Measurements from ENCODE around the gene TBXA2R.

DNA sequence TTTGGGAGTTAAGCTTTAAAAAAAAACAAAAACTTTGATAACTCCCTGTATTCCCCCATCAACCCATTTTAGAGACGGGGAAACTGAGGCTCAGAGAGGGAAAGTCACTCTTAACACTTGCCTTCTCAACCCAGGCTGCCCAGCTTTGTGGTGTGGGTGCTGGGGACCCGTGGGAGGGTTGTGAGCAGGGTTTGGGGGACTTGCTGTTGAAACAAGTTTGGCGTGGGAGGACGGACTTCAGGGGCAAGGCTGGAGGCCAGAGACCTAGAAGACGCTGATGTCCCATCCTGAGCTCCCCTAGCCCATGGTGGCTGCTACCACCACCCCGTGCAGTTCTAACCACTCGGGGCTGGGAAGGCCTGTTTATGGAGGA lies 20.7 kb upstream of the TBXA2R start:
- TF ChIP-seq, protein P1, sequence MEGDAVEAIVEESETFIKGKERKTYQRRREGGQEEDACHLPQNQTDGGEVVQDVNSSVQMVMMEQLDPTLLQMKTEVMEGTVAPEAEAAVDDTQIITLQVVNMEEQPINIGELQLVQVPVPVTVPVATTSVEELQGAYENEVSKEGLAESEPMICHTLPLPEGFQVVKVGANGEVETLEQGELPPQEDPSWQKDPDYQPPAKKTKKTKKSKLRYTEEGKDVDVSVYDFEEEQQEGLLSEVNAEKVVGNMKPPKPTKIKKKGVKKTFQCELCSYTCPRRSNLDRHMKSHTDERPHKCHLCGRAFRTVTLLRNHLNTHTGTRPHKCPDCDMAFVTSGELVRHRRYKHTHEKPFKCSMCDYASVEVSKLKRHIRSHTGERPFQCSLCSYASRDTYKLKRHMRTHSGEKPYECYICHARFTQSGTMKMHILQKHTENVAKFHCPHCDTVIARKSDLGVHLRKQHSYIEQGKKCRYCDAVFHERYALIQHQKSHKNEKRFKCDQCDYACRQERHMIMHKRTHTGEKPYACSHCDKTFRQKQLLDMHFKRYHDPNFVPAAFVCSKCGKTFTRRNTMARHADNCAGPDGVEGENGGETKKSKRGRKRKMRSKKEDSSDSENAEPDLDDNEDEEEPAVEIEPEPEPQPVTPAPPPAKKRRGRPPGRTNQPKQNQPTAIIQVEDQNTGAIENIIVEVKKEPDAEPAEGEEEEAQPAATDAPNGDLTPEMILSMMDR (IDR thresholded peaks at IDR 0.05; ENCODE audit: poor library complexity), result no peak
- TF ChIP-seq EZH2 (IDR thresholded peaks at IDR 0.05; ENCODE audit: borderline replicate concordance) (no peak), EZH2phosphoT487 (IDR thresholded peaks at IDR 0.05; ENCODE audit: low read depth, severe bottlenecking, unreplicated experiment) (no peak)
